Activated T-helper 17 cell treated with anti-CD3 and anti-CD28 coated beads, Interleukin-2, amount 50 U/mL, for 72 hours (primary cell): Measurements from ENCODE around the gene MSMB. TPM values are rescaled to one million over a fixed set of nuclear protein-coding genes. Genes with fewer than 3 reads are reported as not detected.

Experiments
- ATAC-seq: fragments of 150-1000 bp; cut with Tn5 transposase; replicated peaks from 2 replicates; pipeline ENCODE4 v1.10.0; 2021; ENCODE audit warnings: mild to moderate bottlenecking, moderate library complexity
- H3K27ac Mint-ChIP-seq: one replicate; pipeline ENCODE4 v1.8.0; 2022; ENCODE audit warnings: mixed read lengths
- H3K27me3 Mint-ChIP-seq: one replicate; pipeline ENCODE4 v1.8.0; 2022; ENCODE audit warnings: mixed read lengths
- H3K36me3 Mint-ChIP-seq: one replicate; pipeline ENCODE4 v1.8.0; 2022; ENCODE audit warnings: low read depth, mild to moderate bottlenecking, mixed read lengths
- H3K4me1 Mint-ChIP-seq: one replicate; pipeline ENCODE4 v1.8.0; 2022; ENCODE audit warnings: mixed read lengths
- H3K4me3 Mint-ChIP-seq: one replicate; pipeline ENCODE4 v1.8.0; 2022; ENCODE audit warnings: mild to moderate bottlenecking, mixed read lengths
- H3K9me3 Mint-ChIP-seq: one replicate; pipeline ENCODE4 v1.8.0; 2022; ENCODE audit warnings: mixed read lengths
- total RNA-seq, 2 donors: library from RNA; stranded (reverse); gene quantifications; one replicate each; pipeline ENCODE4 v1.2.3, GENCODE V29; 2022

The MSMB gene
- total RNA-seq, 2 donors from 2014 or later, result not detected

GRCh38 chr10:46031648-46032532, 14.2 kb downstream of the MSMB start:
- peak overlapping the region; percentile 68 for H3K27ac Mint-ChIP-seq
- H3K27me3 Mint-ChIP-seq, result peaks cover 6% of the 10 kb centered on the region
- ATAC-seq, result no peak
- H3K4me1 Mint-ChIP-seq, result peaks cover 15% of the 10 kb centered on the region
- H3K4me3 Mint-ChIP-seq, result peak overlapping the region; percentile 90
- peaks cover 23% of the 10 kb centered on the region for H3K36me3 Mint-ChIP-seq
- H3K9me3 Mint-ChIP-seq, result no peaks in the 10 kb centered on the region

GRCh38 chr10:46030091-46030937, 15.8 kb downstream of the MSMB start, which contains the start of gene NCOA4:
Gene NCOA4 (minus strand): TSS chr10:46030623. CDS start chr10:46016680, 13,943 bp downstream.
- H3K4me3 Mint-ChIP-seq, result peak within 1 kb of the TSS; percentile 90
- H3K9me3 Mint-ChIP-seq, result no peaks in the 10 kb centered on the region
- peaks cover 38% of the 10 kb centered on the region for H3K36me3 Mint-ChIP-seq
- peak within 1 kb of the TSS; percentile 94 for H3K27ac Mint-ChIP-seq
- peak; percentile 97 for ATAC-seq
- peaks cover 25% of the 10 kb centered on the region for H3K4me1 Mint-ChIP-seq
- peaks cover 1% of the 10 kb centered on the region for H3K27me3 Mint-ChIP-seq

- ATAC-seq, result no peak
- peaks cover 39% of the 10 kb centered on the region for H3K36me3 Mint-ChIP-seq
- H3K4me1 Mint-ChIP-seq, result peaks cover 30% of the 10 kb centered on the region
Measured at GRCh38 chr10:46029461-46030030, 16.5 kb downstream of the MSMB start.

GRCh38 chr10:46028584-46029460, 17.2 kb downstream of the MSMB start:
- Mint-ChIP-seq H3K27me3 (no peaks in the 10 kb centered on the region), H3K27ac (peak overlapping the region; percentile 94), H3K4me1 (peaks cover 37% of the 10 kb centered on the region), H3K36me3 (peaks cover 39% of the 10 kb centered on the region), H3K9me3 (no peaks in the 10 kb centered on the region), H3K4me3 (peak overlapping the region; percentile 90)
- no peak for ATAC-seq

More at GRCh38 chr10:46029461-46030030, 16.5 kb downstream of the MSMB start:
- Mint-ChIP-seq H3K27me3 (no peaks in the 10 kb centered on the region), H3K9me3 (no peaks in the 10 kb centered on the region), H3K4me3 (peak overlapping the region; percentile 90), H3K27ac (peak overlapping the region; percentile 94)

GRCh38 chr10:46026106-46026505, 20.0 kb downstream of the MSMB start:
- Mint-ChIP-seq H3K4me1 (peaks cover 44% of the 10 kb centered on the region), H3K4me3 (no peak overlapping the region), H3K27ac (peak overlapping the region; percentile 67), H3K27me3 (no peaks in the 10 kb centered on the region), H3K36me3 (peaks cover 48% of the 10 kb centered on the region), H3K9me3 (no peaks in the 10 kb centered on the region)
- no peak for ATAC-seq

- Mint-ChIP-seq H3K4me1 (peaks cover 44% of the 10 kb centered on the region), H3K4me3 (peak overlapping the region; percentile 1), H3K36me3 (peaks cover 44% of the 10 kb centered on the region), H3K27me3 (no peaks in the 10 kb centered on the region), H3K9me3 (no peaks in the 10 kb centered on the region), H3K27ac (peak overlapping the region; percentile 67)
- ATAC-seq, result no peak
Measured at GRCh38 chr10:46025406-46025805, 20.7 kb downstream of the MSMB start.

- H3K4me1 Mint-ChIP-seq, result peaks cover 46% of the 10 kb centered on the region
- H3K4me3 Mint-ChIP-seq, result peak overlapping the region; percentile 80
- H3K9me3 Mint-ChIP-seq, result no peaks in the 10 kb centered on the region
- H3K27me3 Mint-ChIP-seq, result no peaks in the 10 kb centered on the region
- H3K36me3 Mint-ChIP-seq, result peaks cover 42% of the 10 kb centered on the region
- no peak overlapping the region for H3K27ac Mint-ChIP-seq
- ATAC-seq, result no peak
Measured at GRCh38 chr10:46024948-46025347, 21.1 kb downstream of the MSMB start.

GRCh38 chr10:46022978-46023702, 22.9 kb downstream of the MSMB start:
- peak overlapping the region; percentile 86 for H3K27ac Mint-ChIP-seq
- no peaks in the 10 kb centered on the region for H3K27me3 Mint-ChIP-seq
- no peaks in the 10 kb centered on the region for H3K9me3 Mint-ChIP-seq
- peak; percentile 93 for ATAC-seq
- H3K4me1 Mint-ChIP-seq, result peaks cover 43% of the 10 kb centered on the region
- H3K4me3 Mint-ChIP-seq, result peak overlapping the region; percentile 80
- H3K36me3 Mint-ChIP-seq, result peaks cover 34% of the 10 kb centered on the region

- Mint-ChIP-seq H3K27ac (peak overlapping the region; percentile 81), H3K27me3 (no peaks in the 10 kb centered on the region), H3K4me3 (no peak overlapping the region), H3K9me3 (no peaks in the 10 kb centered on the region), H3K4me1 (peaks cover 25% of the 10 kb centered on the region), H3K36me3 (peaks cover 29% of the 10 kb centered on the region)
- ATAC-seq, result no peak
Measured at GRCh38 chr10:46020344-46020657, 25.8 kb downstream of the MSMB start.

- peak overlapping the region; percentile 81 for H3K27ac Mint-ChIP-seq
Measured at GRCh38 chr10:46019569-46020343, 26.3 kb downstream of the MSMB start.

GRCh38 chr10:46019177-46019528, 26.9 kb downstream of the MSMB start:
- Mint-ChIP-seq H3K27ac (peak overlapping the region; percentile 81), H3K9me3 (no peaks in the 10 kb centered on the region), H3K4me1 (peaks cover 20% of the 10 kb centered on the region), H3K4me3 (peak overlapping the region; percentile 52), H3K27me3 (no peaks in the 10 kb centered on the region), H3K36me3 (peaks cover 40% of the 10 kb centered on the region)
- ATAC-seq, result no peak

More at GRCh38 chr10:46019569-46020343, 26.3 kb downstream of the MSMB start:
- Mint-ChIP-seq H3K36me3 (peaks cover 34% of the 10 kb centered on the region), H3K4me1 (peaks cover 23% of the 10 kb centered on the region), H3K27me3 (no peaks in the 10 kb centered on the region), H3K9me3 (no peaks in the 10 kb centered on the region), H3K4me3 (peak overlapping the region; percentile 52)
- ATAC-seq, result no peak

GRCh38 chr10:46018453-46019176, 27.5 kb downstream of the MSMB start:
- peaks cover 14% of the 10 kb centered on the region for H3K4me1 Mint-ChIP-seq
- ATAC-seq, result no peak
- no peaks in the 10 kb centered on the region for H3K27me3 Mint-ChIP-seq
- H3K36me3 Mint-ChIP-seq, result peaks cover 45% of the 10 kb centered on the region
- peak overlapping the region; percentile 81 for H3K27ac Mint-ChIP-seq
- peak overlapping the region; percentile 1 for H3K4me3 Mint-ChIP-seq
- no peaks in the 10 kb centered on the region for H3K9me3 Mint-ChIP-seq
